SK-N-SH (cell line): ENCODE measurements around the gene ANK3.

Source experiments
- CTCF ChIP-seq: fragments of 200-600 bp; sonication (generic); IDR thresholded peaks from 2 replicates; pipeline ENCODE4 v1.6.1; 2017; ENCODE audit warnings: antibody characterized with exemption, mild to moderate bottlenecking, moderate library complexity
- EP300 ChIP-seq, 2 experiments: IDR thresholded peaks; 2 replicates each; pipeline versions ENCODE4 v1.4.0 to v1.6.1; 2012; ENCODE audit warnings: borderline replicate concordance in 1 of 2, low read depth in 1 of 2, low read length in 1 of 2
- FOXJ3 ChIP-seq: sonication (generic); formaldehyde crosslinking; IDR thresholded peaks from 2 replicates; pipeline ENCODE4 v1.5.1; 2020; ENCODE audit warnings: mild to moderate bottlenecking, missing genetic modification reagents
- MXI1 ChIP-seq: IDR thresholded peaks from 2 replicates; pipeline ENCODE4 v1.6.1; 2012; ENCODE audit warnings: mild to moderate bottlenecking, low read depth, low read length, improper control_type of control experiment
- RAD21 ChIP-seq: IDR thresholded peaks from 2 replicates; pipeline ENCODE4 v1.6.1; 2012; ENCODE audit warnings: mild to moderate bottlenecking, low read length
- RCOR1 ChIP-seq: fragments of 150-350 bp; IDR thresholded peaks from 2 replicates; pipeline ENCODE4 v1.6.1; 2017; ENCODE audit warnings: antibody characterized with exemption, low read length
- RFX5 ChIP-seq: IDR thresholded peaks from 2 replicates; pipeline ENCODE4 v1.6.1; 2012; ENCODE audit warnings: mild to moderate bottlenecking, improper control_type of control experiment, low read length
- SMC3 ChIP-seq: IDR thresholded peaks from 2 replicates; pipeline ENCODE4 v1.6.1; 2012; ENCODE audit warnings: low read depth, low read length, improper control_type of control experiment
- TCF12 ChIP-seq: IDR thresholded peaks from 2 replicates; pipeline ENCODE4 v1.4.0; 2012
- YY1 ChIP-seq: IDR thresholded peaks from 2 replicates; pipeline ENCODE4 v1.4.0; 2012; ENCODE audit warnings: low read depth, mild to moderate bottlenecking
- TF ChIP-seq, protein P1 (sequence below): IDR thresholded peaks from 2 replicates; pipeline ENCODE4 v1.6.1; 2012; ENCODE audit warnings: mild to moderate bottlenecking, low read depth, low read length, moderate library complexity

DNA sequence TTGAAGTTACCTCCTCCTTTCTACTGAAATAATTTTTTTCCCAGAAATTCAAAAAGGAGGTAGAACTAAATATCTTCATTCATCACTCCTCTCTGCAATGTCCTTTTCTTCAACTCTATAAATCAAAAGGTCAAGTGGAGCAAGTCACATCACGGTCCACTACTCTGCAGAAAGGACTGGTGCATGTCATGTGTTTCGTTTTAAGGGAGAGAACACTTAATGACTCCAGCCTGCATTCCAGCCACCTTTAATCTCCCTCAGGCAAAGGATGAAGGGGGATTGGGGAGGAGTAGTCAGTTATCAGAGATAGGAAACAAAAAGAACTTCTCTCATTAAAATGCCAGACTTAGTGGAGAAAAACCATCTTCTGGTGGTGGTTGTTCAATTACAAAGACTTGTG lies 78.9 kb downstream of the ANK3 start:
- TF ChIP-seq CTCF: no peak
- TF ChIP-seq, protein P1, sequence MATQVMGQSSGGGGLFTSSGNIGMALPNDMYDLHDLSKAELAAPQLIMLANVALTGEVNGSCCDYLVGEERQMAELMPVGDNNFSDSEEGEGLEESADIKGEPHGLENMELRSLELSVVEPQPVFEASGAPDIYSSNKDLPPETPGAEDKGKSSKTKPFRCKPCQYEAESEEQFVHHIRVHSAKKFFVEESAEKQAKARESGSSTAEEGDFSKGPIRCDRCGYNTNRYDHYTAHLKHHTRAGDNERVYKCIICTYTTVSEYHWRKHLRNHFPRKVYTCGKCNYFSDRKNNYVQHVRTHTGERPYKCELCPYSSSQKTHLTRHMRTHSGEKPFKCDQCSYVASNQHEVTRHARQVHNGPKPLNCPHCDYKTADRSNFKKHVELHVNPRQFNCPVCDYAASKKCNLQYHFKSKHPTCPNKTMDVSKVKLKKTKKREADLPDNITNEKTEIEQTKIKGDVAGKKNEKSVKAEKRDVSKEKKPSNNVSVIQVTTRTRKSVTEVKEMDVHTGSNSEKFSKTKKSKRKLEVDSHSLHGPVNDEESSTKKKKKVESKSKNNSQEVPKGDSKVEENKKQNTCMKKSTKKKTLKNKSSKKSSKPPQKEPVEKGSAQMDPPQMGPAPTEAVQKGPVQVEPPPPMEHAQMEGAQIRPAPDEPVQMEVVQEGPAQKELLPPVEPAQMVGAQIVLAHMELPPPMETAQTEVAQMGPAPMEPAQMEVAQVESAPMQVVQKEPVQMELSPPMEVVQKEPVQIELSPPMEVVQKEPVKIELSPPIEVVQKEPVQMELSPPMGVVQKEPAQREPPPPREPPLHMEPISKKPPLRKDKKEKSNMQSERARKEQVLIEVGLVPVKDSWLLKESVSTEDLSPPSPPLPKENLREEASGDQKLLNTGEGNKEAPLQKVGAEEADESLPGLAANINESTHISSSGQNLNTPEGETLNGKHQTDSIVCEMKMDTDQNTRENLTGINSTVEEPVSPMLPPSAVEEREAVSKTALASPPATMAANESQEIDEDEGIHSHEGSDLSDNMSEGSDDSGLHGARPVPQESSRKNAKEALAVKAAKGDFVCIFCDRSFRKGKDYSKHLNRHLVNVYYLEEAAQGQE: no peak
- TF ChIP-seq RCOR1: no peak
- no peak for TF ChIP-seq TCF12
- TF ChIP-seq YY1: no peak
- peak; percentile 13 to 41; a peak in 3 of 4 replicates for TF ChIP-seq EP300 (IDR thresholded peaks at IDR 0.05; ENCODE audit: borderline replicate concordance in 1 of 2, low read depth in 1 of 2, low read length in 1 of 2)
- TF ChIP-seq SMC3: no peak
- no peak for TF ChIP-seq FOXJ3 (CRISPR knock-in tag)
- TF ChIP-seq MXI1: no peak
- TF ChIP-seq RAD21: no peak
- no peak for TF ChIP-seq RFX5
